Measurements from ENCODE around the gene MED28. TPM values are rescaled to one million over a fixed set of nuclear protein-coding genes. Genes with fewer than 3 reads are reported as not detected.

The MED28 gene
- polyA plus RNA-seq, 1 donor from 2014 or later = 33.7 TPM

- no peak overlapping the region for H3K9ac ChIP-seq (ENCODE audit: low read length)
- no peak overlapping the region for H3K27ac ChIP-seq (ENCODE audit: low read length)
- H3K36me3 ChIP-seq (ENCODE audit: insufficient read depth, low read length) = no peaks in the 10 kb centered on the region
- TF ChIP-seq CTCF (IDR thresholded peaks at IDR 0.05; ENCODE audit: poor library complexity, severe bottlenecking) = no peak
- TF ChIP-seq SMC3 (conservative IDR thresholded peaks at IDR 0.05; ENCODE audit: poor library complexity) = no peak
- no peak for TF ChIP-seq POLR2AphosphoS5 (IDR thresholded peaks at IDR 0.05)
- no peak for TF ChIP-seq RAD21 (conservative IDR thresholded peaks at IDR 0.05)
- no peak for TF ChIP-seq MXI1 (conservative IDR thresholded peaks at IDR 0.05; ENCODE audit: poor library complexity, severe bottlenecking)
- TF ChIP-seq EP300 (conservative IDR thresholded peaks at IDR 0.05; ENCODE audit: poor library complexity, severe bottlenecking) = no peak
- TF ChIP-seq TAF1 (IDR thresholded peaks at IDR 0.05; ENCODE audit: low read depth) = no peak
- no peak for TF ChIP-seq REST (IDR thresholded peaks at IDR 0.05; ENCODE audit: borderline replicate concordance)
- TF ChIP-seq EZH2 (IDR thresholded peaks at IDR 0.05; ENCODE audit: borderline replicate concordance, insufficient read depth, low read length, poor library complexity, severe bottlenecking) = no peak
- no peak overlapping the region for H2AFZ ChIP-seq (ENCODE audit: low read depth, low read length)
- no peaks in the 10 kb centered on the region for H3F3A ChIP-seq (ENCODE audit: insufficient read depth, low read length, poor library complexity, severe bottlenecking)
- H3K4me2 ChIP-seq (ENCODE audit: low read length) = no peak overlapping the region
- no peaks in the 10 kb centered on the region for H4K20me1 ChIP-seq (ENCODE audit: insufficient read depth)
- H3K4me3 ChIP-seq (ENCODE audit: low read length) = no peak overlapping the region
- H3K79me2 ChIP-seq (replicated peaks; ENCODE audit: insufficient read depth, low read length) = no peaks in the 10 kb centered on the region
- H3K9me2 ChIP-seq (ENCODE audit: insufficient read depth, low read length) = no peaks in the 10 kb centered on the region
- H3K27me3 ChIP-seq (ENCODE audit: insufficient read depth, low read depth, low read length) = no peaks in the 10 kb centered on the region
- no peaks in the 10 kb centered on the region for H3K9me3 ChIP-seq (ENCODE audit: low read length)
Measured at GRCh38 chr4:17654701-17655100, 40.3 kb downstream of the MED28 start.

GRCh38 chr4:17657090-17657489 is 42.6 kb downstream of the MED28 start:
- Histone ChIP-seq H3K9ac (ENCODE audit: low read length) (no peak overlapping the region), H3K9me2 (ENCODE audit: insufficient read depth, low read length) (no peaks in the 10 kb centered on the region), H3K9me3 (ENCODE audit: low read length) (no peaks in the 10 kb centered on the region), H3K4me2 (ENCODE audit: low read length) (no peak overlapping the region), H2AFZ (ENCODE audit: low read depth, low read length) (no peak overlapping the region), H3K27me3 (ENCODE audit: insufficient read depth, low read depth, low read length) (no peaks in the 10 kb centered on the region), H3F3A (ENCODE audit: insufficient read depth, low read length, poor library complexity, severe bottlenecking) (no peaks in the 10 kb centered on the region), H4K20me1 (ENCODE audit: insufficient read depth) (no peaks in the 10 kb centered on the region), H3K36me3 (ENCODE audit: insufficient read depth, low read length) (no peaks in the 10 kb centered on the region), H3K4me3 (ENCODE audit: low read length) (no peak overlapping the region), H3K27ac (ENCODE audit: low read length) (no peak overlapping the region), H3K79me2 (replicated peaks; ENCODE audit: insufficient read depth, low read length) (no peaks in the 10 kb centered on the region)
- no peak for TF ChIP-seq EP300 (conservative IDR thresholded peaks at IDR 0.05; ENCODE audit: poor library complexity, severe bottlenecking)
- TF ChIP-seq POLR2AphosphoS5 (IDR thresholded peaks at IDR 0.05) = no peak
- no peak for TF ChIP-seq TAF1 (IDR thresholded peaks at IDR 0.05; ENCODE audit: low read depth)
- TF ChIP-seq MXI1 (conservative IDR thresholded peaks at IDR 0.05; ENCODE audit: poor library complexity, severe bottlenecking) = no peak
- TF ChIP-seq EZH2 (IDR thresholded peaks at IDR 0.05; ENCODE audit: borderline replicate concordance, insufficient read depth, low read length, poor library complexity, severe bottlenecking) = no peak
- no peak for TF ChIP-seq SMC3 (conservative IDR thresholded peaks at IDR 0.05; ENCODE audit: poor library complexity)
- no peak for TF ChIP-seq RAD21 (conservative IDR thresholded peaks at IDR 0.05)
- no peak for TF ChIP-seq REST (IDR thresholded peaks at IDR 0.05; ENCODE audit: borderline replicate concordance)
- no peak for TF ChIP-seq CTCF (IDR thresholded peaks at IDR 0.05; ENCODE audit: poor library complexity, severe bottlenecking)
